Adrenal gland (tissue), 5 donors: ENCODE data around the gene STK35.
"Not testable (repeated sequence)": the region's sequence is repeated elsewhere in the genome, so short reads cannot be mapped to it uniquely, and the experiment has no call there.

Experiments used
- CTCF ChIP-seq, 6 experiments: fragments of 450-650 bp in 4 of 6; fragments of 200-600 bp in 2 of 6; sonication (generic) in 1 of 6; IDR thresholded peaks; 1 replicate in 5 of 6; 2 replicates in 1 of 6; pipeline versions ENCODE4 v1.5.1 to v1.8.0; 2016 to 2021; ENCODE audit warnings: antibody characterized with exemption in 6 of 6, mild to moderate bottlenecking in 2 of 6, moderate library complexity in 1 of 6
- POLR2A ChIP-seq, 2 donors: fragments of 450-650 bp; IDR thresholded peaks; one replicate each; pipeline ENCODE4 v1.6.1; 2017; ENCODE audit warnings: antibody characterized with exemption in 2 of 2, mild to moderate bottlenecking in 2 of 2, moderate library complexity in 1 of 2
- donor health status: DM: no; HTN: no; CAD: no.

GRCh38 chr20:2171840-2172239 is 70.2 kb downstream of the STK35 start:
- not testable (repeated sequence) for TF ChIP-seq CTCF, POLR2A (IDR thresholded peaks at IDR 0.05)
